ENCODE results near the gene RYK. TPM values are rescaled to one million over a fixed set of nuclear protein-coding genes. Genes with fewer than 3 reads are reported as not detected.

Gene RYK
- total RNA-seq, 1 donor from 2014 or later = 57.1 TPM

DNA sequence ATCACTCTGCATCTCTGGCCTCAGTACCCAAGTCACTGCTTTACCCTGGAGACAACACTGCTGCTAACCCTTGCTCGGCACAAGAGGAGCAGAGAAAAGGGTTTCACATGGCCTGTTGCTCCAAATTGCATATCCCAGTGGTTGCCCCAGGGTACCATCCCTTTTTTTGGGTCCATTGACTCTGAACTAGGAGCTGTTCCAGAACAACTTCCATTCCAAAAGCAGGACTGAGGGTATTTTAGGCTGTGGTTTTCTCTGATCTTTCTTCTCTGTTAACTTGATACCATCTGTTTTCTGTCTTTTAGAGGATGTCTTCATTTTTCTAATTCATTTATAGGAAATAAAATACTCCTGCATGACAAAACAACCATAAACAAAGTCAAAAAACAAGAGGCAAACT is 17.3 kb upstream of the RYK start:
- H3K36me3 Mint-ChIP-seq (ENCODE audit: low read depth, unreplicated experiment) = no peaks in the 10 kb centered on the region
- peaks cover 3% of the 10 kb centered on the region for H3K9me3 Mint-ChIP-seq (ENCODE audit: unreplicated experiment)
- H3K27me3 Mint-ChIP-seq (ENCODE audit: low read depth, unreplicated experiment) = peaks cover 20% of the 10 kb centered on the region
- Histone ChIP-seq H3K4me1 (ENCODE audit: insufficient read depth, low read length) (no peaks in the 10 kb centered on the region), H3K79me2 (ENCODE audit: insufficient read depth, low read length) (no peaks in the 10 kb centered on the region), H3K36me3 (ENCODE audit: insufficient read depth, low read length) (no peaks in the 10 kb centered on the region), H3K27ac (ENCODE audit: low read depth, low read length) (no peak overlapping the region), H3K4me3 (ENCODE audit: insufficient read depth, low read depth, low read length) (no peak overlapping the region), H3K4me2 (ENCODE audit: low read length) (no peak overlapping the region), H4K20me1 (ENCODE audit: insufficient read depth, low read length) (no peaks in the 10 kb centered on the region), H2AFZ (ENCODE audit: low read depth, low read length) (no peak overlapping the region), H3K9ac (ENCODE audit: low read length) (no peak overlapping the region), H3K27me3 (ENCODE audit: insufficient read depth, low read length) (no peaks in the 10 kb centered on the region), H3K9me3 (ENCODE audit: insufficient read depth, low read depth, low read length) (no peaks in the 10 kb centered on the region)
- no peak overlapping the region for H3K4me3 Mint-ChIP-seq (ENCODE audit: unreplicated experiment)
- no peak overlapping the region for H3K27ac Mint-ChIP-seq (ENCODE audit: unreplicated experiment)
- TF ChIP-seq, protein P1, sequence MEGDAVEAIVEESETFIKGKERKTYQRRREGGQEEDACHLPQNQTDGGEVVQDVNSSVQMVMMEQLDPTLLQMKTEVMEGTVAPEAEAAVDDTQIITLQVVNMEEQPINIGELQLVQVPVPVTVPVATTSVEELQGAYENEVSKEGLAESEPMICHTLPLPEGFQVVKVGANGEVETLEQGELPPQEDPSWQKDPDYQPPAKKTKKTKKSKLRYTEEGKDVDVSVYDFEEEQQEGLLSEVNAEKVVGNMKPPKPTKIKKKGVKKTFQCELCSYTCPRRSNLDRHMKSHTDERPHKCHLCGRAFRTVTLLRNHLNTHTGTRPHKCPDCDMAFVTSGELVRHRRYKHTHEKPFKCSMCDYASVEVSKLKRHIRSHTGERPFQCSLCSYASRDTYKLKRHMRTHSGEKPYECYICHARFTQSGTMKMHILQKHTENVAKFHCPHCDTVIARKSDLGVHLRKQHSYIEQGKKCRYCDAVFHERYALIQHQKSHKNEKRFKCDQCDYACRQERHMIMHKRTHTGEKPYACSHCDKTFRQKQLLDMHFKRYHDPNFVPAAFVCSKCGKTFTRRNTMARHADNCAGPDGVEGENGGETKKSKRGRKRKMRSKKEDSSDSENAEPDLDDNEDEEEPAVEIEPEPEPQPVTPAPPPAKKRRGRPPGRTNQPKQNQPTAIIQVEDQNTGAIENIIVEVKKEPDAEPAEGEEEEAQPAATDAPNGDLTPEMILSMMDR (IDR thresholded peaks at IDR 0.05; ENCODE audit: insufficient read depth, low read depth, low read length) = no peak
- no peaks in the 10 kb centered on the region for H3K4me1 Mint-ChIP-seq (ENCODE audit: low read depth, unreplicated experiment)
- FAIRE-seq (no peak), DNase-seq (ENCODE audit: low read depth) (no peak)

DNA sequence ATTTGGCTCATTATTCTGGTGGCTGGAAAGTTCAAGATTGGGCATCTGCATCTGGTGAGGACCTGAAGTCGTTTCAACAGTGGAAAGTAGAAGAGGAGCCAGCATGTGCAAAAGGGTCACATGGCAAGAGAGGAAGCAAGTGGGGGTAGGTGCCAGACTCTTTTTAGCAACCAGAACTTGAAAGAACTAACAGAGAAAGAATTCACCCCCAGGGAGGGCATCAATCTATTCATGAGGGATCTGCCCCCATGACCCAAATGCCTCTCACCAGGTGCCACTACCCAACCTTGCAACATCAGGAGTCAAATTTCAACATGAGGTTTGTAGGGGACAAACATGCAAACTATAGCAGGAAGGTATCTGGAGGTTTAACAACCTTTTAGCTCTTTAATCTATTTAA is 10.3 kb upstream of the RYK start:
- H3K4me3 ChIP-seq (ENCODE audit: insufficient read depth, low read depth, low read length) = no peak overlapping the region

DNA sequence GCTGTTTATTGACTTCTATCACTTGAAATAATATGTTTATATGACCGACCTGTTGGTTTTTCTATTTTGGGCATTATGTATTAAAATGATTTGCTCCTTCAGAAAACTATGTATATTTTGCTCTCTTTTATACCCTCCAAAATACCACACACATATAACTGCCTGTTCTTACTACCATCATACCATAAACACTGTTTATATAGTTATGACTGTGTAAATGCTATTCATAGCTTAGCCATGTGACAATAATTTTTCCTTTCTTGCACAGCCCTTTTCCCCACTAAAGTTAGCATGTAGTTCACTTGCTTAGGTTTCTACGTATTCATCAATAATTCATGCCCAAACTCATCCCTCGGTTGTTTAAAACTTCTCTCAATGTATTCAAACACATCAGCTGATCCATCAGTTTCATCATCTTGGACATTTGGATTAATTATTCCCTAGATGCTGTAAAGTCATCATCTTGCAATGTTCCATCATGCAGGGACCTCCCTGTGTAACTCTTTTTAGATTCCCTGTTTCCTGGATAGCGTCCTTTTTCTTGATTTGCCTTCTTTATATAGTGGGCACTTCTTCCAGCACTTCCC is 8.2 kb upstream of the RYK start:
- Mint-ChIP-seq H3K4me1 (ENCODE audit: low read depth, unreplicated experiment) (peaks cover 4% of the 10 kb centered on the region), H3K4me3 (ENCODE audit: unreplicated experiment) (no peak overlapping the region), H3K9me3 (ENCODE audit: unreplicated experiment) (no peaks in the 10 kb centered on the region), H3K36me3 (ENCODE audit: low read depth, unreplicated experiment) (no peaks in the 10 kb centered on the region), H3K27me3 (ENCODE audit: low read depth, unreplicated experiment) (no peaks in the 10 kb centered on the region), H3K27ac (ENCODE audit: unreplicated experiment) (no peak overlapping the region)
- no peak overlapping the region for H3K4me2 ChIP-seq (ENCODE audit: low read length)
- H3K9ac ChIP-seq (ENCODE audit: low read length) = no peak overlapping the region
- H2AFZ ChIP-seq (ENCODE audit: low read depth, low read length) = no peak overlapping the region
- H3K4me3 ChIP-seq (ENCODE audit: insufficient read depth, low read depth, low read length) = no peak overlapping the region
- no peak for TF ChIP-seq EZH2 (IDR thresholded peaks at IDR 0.05; ENCODE audit: insufficient read depth, low read length)
- TF ChIP-seq, protein P1 (IDR thresholded peaks at IDR 0.05; ENCODE audit: insufficient read depth, low read depth, low read length) = no peak
- no peak for DNase-seq (ENCODE audit: low read depth)
- H3K27me3 ChIP-seq (ENCODE audit: insufficient read depth, low read length) = no peaks in the 10 kb centered on the region
- H3K4me1 ChIP-seq (ENCODE audit: insufficient read depth, low read length) = no peaks in the 10 kb centered on the region
- no peaks in the 10 kb centered on the region for H4K20me1 ChIP-seq (ENCODE audit: insufficient read depth, low read length)
- H3K9me3 ChIP-seq (ENCODE audit: insufficient read depth, low read depth, low read length) = no peaks in the 10 kb centered on the region
- FAIRE-seq = no peak
- H3K79me2 ChIP-seq (ENCODE audit: insufficient read depth, low read length) = no peaks in the 10 kb centered on the region
- no peak overlapping the region for H3K27ac ChIP-seq (ENCODE audit: low read depth, low read length)
- no peaks in the 10 kb centered on the region for H3K36me3 ChIP-seq (ENCODE audit: insufficient read depth, low read length)

More for the DNA sequence above, 10.3 kb upstream of the RYK start:
- Histone ChIP-seq H2AFZ (ENCODE audit: low read depth, low read length) (no peak overlapping the region), H3K9me3 (ENCODE audit: insufficient read depth, low read depth, low read length) (no peaks in the 10 kb centered on the region), H3K4me1 (ENCODE audit: insufficient read depth, low read length) (no peaks in the 10 kb centered on the region), H4K20me1 (ENCODE audit: insufficient read depth, low read length) (no peaks in the 10 kb centered on the region), H3K9ac (ENCODE audit: low read length) (no peak overlapping the region), H3K4me2 (ENCODE audit: low read length) (no peak overlapping the region), H3K27me3 (ENCODE audit: insufficient read depth, low read length) (no peaks in the 10 kb centered on the region), H3K36me3 (ENCODE audit: insufficient read depth, low read length) (no peaks in the 10 kb centered on the region), H3K79me2 (ENCODE audit: insufficient read depth, low read length) (no peaks in the 10 kb centered on the region), H3K27ac (ENCODE audit: low read depth, low read length) (no peak overlapping the region)
- FAIRE-seq (no peak), DNase-seq (ENCODE audit: low read depth) (no peak)
- Mint-ChIP-seq H3K27me3 (ENCODE audit: low read depth, unreplicated experiment) (no peaks in the 10 kb centered on the region), H3K9me3 (ENCODE audit: unreplicated experiment) (no peaks in the 10 kb centered on the region), H3K4me1 (ENCODE audit: low read depth, unreplicated experiment) (no peaks in the 10 kb centered on the region), H3K4me3 (ENCODE audit: unreplicated experiment) (no peak overlapping the region), H3K27ac (ENCODE audit: unreplicated experiment) (no peak overlapping the region), H3K36me3 (ENCODE audit: low read depth, unreplicated experiment) (no peaks in the 10 kb centered on the region)
- TF ChIP-seq, protein P1 (IDR thresholded peaks at IDR 0.05; ENCODE audit: insufficient read depth, low read depth, low read length) = no peak
- TF ChIP-seq EZH2 (IDR thresholded peaks at IDR 0.05; ENCODE audit: insufficient read depth, low read length) = no peak
